ENCODE measurements around the gene KLHL3. TPM values are rescaled to one million over a fixed set of nuclear protein-coding genes. Genes with fewer than 3 reads are reported as not detected.
A peak's percentile ranks its signal among the peaks of the same experiment; 100 is the strongest.

KLHL3 gene
- total and polyA plus RNA-seq, 2 donors (not counting 3 experiments of a cell fraction or from before 2014, with no cell fraction given), result 8.8 to 13.6 TPM

DNA sequence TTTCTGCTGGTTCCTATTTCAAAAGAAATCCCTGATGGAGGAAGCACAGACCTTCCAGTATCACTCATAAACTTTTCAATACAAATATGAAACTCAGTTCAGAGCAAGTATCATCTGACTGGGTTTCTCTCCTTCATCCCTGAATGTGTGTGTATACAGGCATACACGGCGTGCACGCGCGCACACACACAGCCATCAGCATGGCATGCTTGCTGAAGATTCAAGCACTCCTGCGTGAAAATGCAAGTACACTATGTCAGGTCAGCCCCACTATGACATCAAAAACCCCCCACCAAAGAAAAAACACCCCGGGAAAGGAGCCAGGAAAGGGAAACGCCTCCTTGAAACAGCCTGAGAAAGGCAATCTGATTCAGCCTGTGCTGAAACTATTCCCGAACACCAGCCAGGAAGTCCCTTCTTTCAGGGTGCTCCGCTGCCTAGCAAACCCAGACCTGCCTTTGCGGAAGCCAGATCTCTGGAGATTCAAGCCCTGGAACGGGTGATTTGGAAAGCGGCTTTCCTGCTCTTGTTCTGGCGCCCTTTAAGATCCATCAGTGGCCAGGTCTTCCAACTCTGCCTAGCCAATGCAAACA, 831 bp downstream of the KLHL3 start:
- no peaks in the 10 kb centered on the region for H3K9me3 ChIP-seq (replicated peaks; ENCODE audit: control insufficient read depth, insufficient read depth, low read length)
- ChIA-PET CTCF (interaction anchor here (0.7 to 8.7 kb wide), 19 partner anchors 7 to 106 kb away, joined by 3 to 226 read pairs (median 6); partner anchors contain the start of gene HNRNPA0), POLR2A (interaction anchor here (0.6 kb wide), 1 partner anchor 41 kb away, joined by 3 read pairs; no protein-coding TSS in a partner anchor)
- peak overlapping the region; percentile 56 to 74 (median 64) for H3K4me3 ChIP-seq (replicated peaks in 1 of 3; ENCODE audit: insufficient read depth in 1 of 3, low read depth in 1 of 3, low read length in 3 of 3)
- peak overlapping the region; percentile 96 for H2AFZ ChIP-seq (ENCODE audit: low read depth, low read length)
- FAIRE-seq (peak; percentile 61), DNase-seq (ENCODE audit: low read depth, low spot score) (peak; percentile 74)
- H3K9ac ChIP-seq (replicated peaks; ENCODE audit: extremely low read depth, insufficient read depth, low read length), result peak overlapping the region; percentile 63
- BruUV-seq (replicated peaks), result no TSS peak
- dilution Hi-C loops (cut with MboI; ENCODE audit: extremely low pct_ligation_motif_present, low sequenced_read_pairs), result no loop called here
- no peak for TF ChIP-seq MYC (IDR thresholded peaks at IDR 0.05; ENCODE audit: low read depth, low read length)
- TF ChIP-seq POLR2AphosphoS5 (IDR thresholded peaks at IDR 0.05; ENCODE audit: insufficient read depth, low read depth, low read length), result peak; percentile 19
- H3K79me2 ChIP-seq (ENCODE audit: control insufficient read depth, insufficient read depth, low read length), result peaks cover 1% of the 10 kb centered on the region
- H3K27ac ChIP-seq (ENCODE audit: insufficient read depth, low read depth, low read length), result peak overlapping the region; percentile 76
- no peaks in the 10 kb centered on the region for H3K9me1 ChIP-seq (replicated peaks; ENCODE audit: control insufficient read depth, extremely low read depth, insufficient read depth, low read length)
- H3K4me1 ChIP-seq (ENCODE audit: control insufficient read depth, extremely low read depth, insufficient read depth, low read length), result peaks cover 40% of the 10 kb centered on the region
- H3K36me3 ChIP-seq (ENCODE audit: control insufficient read depth in 2 of 2, extremely low read depth in 1 of 2, insufficient read depth in 2 of 2, low read length in 2 of 2), result no peaks in the 10 kb centered on the region
- H3K27me3 ChIP-seq (ENCODE audit: control insufficient read depth in 2 of 2, insufficient read depth in 2 of 2, low read length in 2 of 2), result no peaks in the 10 kb centered on the region
- peak overlapping the region; percentile 95 for H3K4me2 ChIP-seq (ENCODE audit: insufficient read depth, low read length)
- intact Hi-C loops (cut with micrococcal nuclease), result loop anchor here (5.0 kb wide), 1 partner anchor 173 kb away; no protein-coding TSS in a partner anchor
- no peaks in the 10 kb centered on the region for H4K20me1 ChIP-seq (replicated peaks; ENCODE audit: control insufficient read depth, extremely low read depth, insufficient read depth, low read length)

DNA sequence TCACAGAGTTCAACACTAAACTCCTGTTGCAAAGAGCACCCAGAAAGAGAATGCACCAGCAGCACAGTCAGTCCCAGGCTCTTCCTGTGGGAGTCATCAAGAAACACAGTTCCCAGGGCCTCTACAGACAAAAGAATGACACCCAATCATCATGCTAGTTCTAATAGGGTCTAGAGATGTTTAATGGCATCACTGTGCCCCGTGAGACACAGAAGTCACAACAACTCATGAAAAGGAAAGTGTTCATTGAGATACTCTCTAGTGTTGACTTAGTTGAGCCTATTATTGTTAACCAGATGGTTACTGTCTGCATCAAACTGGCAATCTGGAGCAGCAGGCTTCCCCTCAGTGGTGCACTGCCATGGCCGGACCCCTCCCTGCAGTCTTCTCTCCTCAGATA, 1.6 kb downstream of the KLHL3 start:
- H3K4me2 ChIP-seq (ENCODE audit: insufficient read depth, low read length), result peak overlapping the region; percentile 95
- FAIRE-seq (peak; percentile 31), DNase-seq (ENCODE audit: low read depth, low spot score) (peak; percentile 76)
- H3K36me3 ChIP-seq (ENCODE audit: control insufficient read depth in 2 of 2, extremely low read depth in 1 of 2, insufficient read depth in 2 of 2, low read length in 2 of 2), result peaks cover 0 to 2% of the 10 kb centered on the region in 2 experiments
- POLR2A ChIA-PET, result no interaction called here
- peak overlapping the region; percentile 96 for H2AFZ ChIP-seq (ENCODE audit: low read depth, low read length)
- H3K79me2 ChIP-seq (ENCODE audit: control insufficient read depth, insufficient read depth, low read length), result peaks cover 3% of the 10 kb centered on the region
- peak overlapping the region; percentile 56 to 74 (median 64) for H3K4me3 ChIP-seq (replicated peaks in 1 of 3; ENCODE audit: insufficient read depth in 1 of 3, low read depth in 1 of 3, low read length in 3 of 3)
- no peaks in the 10 kb centered on the region for H3K9me3 ChIP-seq (replicated peaks; ENCODE audit: control insufficient read depth, insufficient read depth, low read length)
- H3K27ac ChIP-seq (ENCODE audit: insufficient read depth, low read depth, low read length), result peak overlapping the region; percentile 76
- BruUV-seq (replicated peaks), result no TSS peak
- H3K27me3 ChIP-seq (ENCODE audit: control insufficient read depth in 2 of 2, insufficient read depth in 2 of 2, low read length in 2 of 2), result no peaks in the 10 kb centered on the region
- H3K4me1 ChIP-seq (ENCODE audit: control insufficient read depth, extremely low read depth, insufficient read depth, low read length), result peaks cover 40% of the 10 kb centered on the region
- H3K9ac ChIP-seq (replicated peaks; ENCODE audit: extremely low read depth, insufficient read depth, low read length), result peak overlapping the region; percentile 63
- TF ChIP-seq, protein P1, sequence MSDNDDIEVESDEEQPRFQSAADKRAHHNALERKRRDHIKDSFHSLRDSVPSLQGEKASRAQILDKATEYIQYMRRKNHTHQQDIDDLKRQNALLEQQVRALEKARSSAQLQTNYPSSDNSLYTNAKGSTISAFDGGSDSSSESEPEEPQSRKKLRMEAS (IDR thresholded peaks at IDR 0.05; ENCODE audit: insufficient read depth, insufficient read length), result no peak
- TF ChIP-seq POLR2AphosphoS5 (IDR thresholded peaks at IDR 0.05; ENCODE audit: insufficient read depth, low read depth, low read length) (no peak), MYC (IDR thresholded peaks at IDR 0.05; ENCODE audit: low read depth, low read length) (no peak), POLR2A (IDR thresholded peaks at IDR 0.05; ENCODE audit: low read depth, low read length) (no peak), JUN (IDR thresholded peaks at IDR 0.05; ENCODE audit: borderline replicate concordance, insufficient read depth, insufficient read length, low read depth) (no peak), FOS (IDR thresholded peaks at IDR 0.05; ENCODE audit: borderline replicate concordance, insufficient read depth, low read length) (no peak), EZH2 (IDR thresholded peaks at IDR 0.05; ENCODE audit: borderline replicate concordance, low read depth, low read length, severe bottlenecking) (no peak), GATA2 (IDR thresholded peaks at IDR 0.05; ENCODE audit: insufficient read depth, insufficient read length, low read depth, low read length) (no peak)
- TF ChIP-seq, protein P2, sequence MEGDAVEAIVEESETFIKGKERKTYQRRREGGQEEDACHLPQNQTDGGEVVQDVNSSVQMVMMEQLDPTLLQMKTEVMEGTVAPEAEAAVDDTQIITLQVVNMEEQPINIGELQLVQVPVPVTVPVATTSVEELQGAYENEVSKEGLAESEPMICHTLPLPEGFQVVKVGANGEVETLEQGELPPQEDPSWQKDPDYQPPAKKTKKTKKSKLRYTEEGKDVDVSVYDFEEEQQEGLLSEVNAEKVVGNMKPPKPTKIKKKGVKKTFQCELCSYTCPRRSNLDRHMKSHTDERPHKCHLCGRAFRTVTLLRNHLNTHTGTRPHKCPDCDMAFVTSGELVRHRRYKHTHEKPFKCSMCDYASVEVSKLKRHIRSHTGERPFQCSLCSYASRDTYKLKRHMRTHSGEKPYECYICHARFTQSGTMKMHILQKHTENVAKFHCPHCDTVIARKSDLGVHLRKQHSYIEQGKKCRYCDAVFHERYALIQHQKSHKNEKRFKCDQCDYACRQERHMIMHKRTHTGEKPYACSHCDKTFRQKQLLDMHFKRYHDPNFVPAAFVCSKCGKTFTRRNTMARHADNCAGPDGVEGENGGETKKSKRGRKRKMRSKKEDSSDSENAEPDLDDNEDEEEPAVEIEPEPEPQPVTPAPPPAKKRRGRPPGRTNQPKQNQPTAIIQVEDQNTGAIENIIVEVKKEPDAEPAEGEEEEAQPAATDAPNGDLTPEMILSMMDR (IDR thresholded peaks at IDR 0.05; ENCODE audit: extremely low read depth in 1 of 2, insufficient read depth in 1 of 2, low read depth in 1 of 2, low read length in 2 of 2), result no peak
- dilution Hi-C loops (cut with MboI; ENCODE audit: extremely low pct_ligation_motif_present, low sequenced_read_pairs) (no loop called here), intact Hi-C loops (cut with micrococcal nuclease) (no loop called here)
- no peaks in the 10 kb centered on the region for H3K9me1 ChIP-seq (replicated peaks; ENCODE audit: control insufficient read depth, extremely low read depth, insufficient read depth, low read length)
- CTCF ChIA-PET, result interaction anchor here (1.0 to 8.7 kb wide), 6 partner anchors 8 to 105 kb away, joined by 3 to 226 read pairs (median 10); no protein-coding TSS in a partner anchor
- H4K20me1 ChIP-seq (replicated peaks; ENCODE audit: control insufficient read depth, extremely low read depth, insufficient read depth, low read length), result no peaks in the 10 kb centered on the region

Data from endothelial cell of umbilical vein (primary cell).